ENCODE measurements around the gene KLHL12. TPM values are rescaled to one million over a fixed set of nuclear protein-coding genes. Genes with fewer than 3 reads are reported as not detected.
"Not testable (repeated sequence)": the region's sequence is repeated elsewhere in the genome, so short reads cannot be mapped to it uniquely, and the experiment has no call there.

The KLHL12 gene
- total RNA-seq, 1 donor from 2014 or later, result 27.7 TPM

GRCh38 chr1:202941372-202941771, 14.3 kb upstream of the KLHL12 start:
- Mint-ChIP-seq H3K27me3 (ENCODE audit: low read depth) (no peaks in the 10 kb centered on the region), H3K4me1 (ENCODE audit: low read depth) (no peaks in the 10 kb centered on the region), H3K36me3 (ENCODE audit: low read depth) (peaks cover 56% of the 10 kb centered on the region), H3K9me3 (no peaks in the 10 kb centered on the region), H3K4me3 (ENCODE audit: low read depth) (no peak overlapping the region), H3K27ac (no peak overlapping the region)
- DNase-seq (ENCODE audit: low spot score), result no peak
- intact Hi-C loops (cut with micrococcal nuclease), result no loop called here

GRCh38 chr1:202940561-202940960, 13.5 kb upstream of the KLHL12 start:
- intact Hi-C loops (cut with micrococcal nuclease), result no loop called here

GRCh38 chr1:202938287-202938925, 11.4 kb upstream of the KLHL12 start:
- Mint-ChIP-seq H3K27me3 (ENCODE audit: low read depth) (peaks cover 13% of the 10 kb centered on the region), H3K4me3 (ENCODE audit: low read depth) (no peak overlapping the region), H3K4me1 (ENCODE audit: low read depth) (peaks cover 3% of the 10 kb centered on the region), H3K27ac (no peak overlapping the region), H3K9me3 (no peaks in the 10 kb centered on the region), H3K36me3 (ENCODE audit: low read depth) (peaks cover 30% of the 10 kb centered on the region)
- intact Hi-C loops (cut with micrococcal nuclease), result no loop called here
- DNase-seq (ENCODE audit: low spot score), result no peak

More at GRCh38 chr1:202940561-202940960, 13.5 kb upstream of the KLHL12 start:
- no peak for DNase-seq (ENCODE audit: low spot score)
- Mint-ChIP-seq H3K27ac (no peak overlapping the region), H3K9me3 (no peaks in the 10 kb centered on the region), H3K4me1 (ENCODE audit: low read depth) (no peaks in the 10 kb centered on the region), H3K4me3 (ENCODE audit: low read depth) (no peak overlapping the region), H3K27me3 (ENCODE audit: low read depth) (no peaks in the 10 kb centered on the region), H3K36me3 (ENCODE audit: low read depth) (peaks cover 51% of the 10 kb centered on the region)

GRCh38 chr1:202936409-202936808, 9.4 kb upstream of the KLHL12 start:
- H3K4me3 Mint-ChIP-seq (ENCODE audit: low read depth); H3K4me1 Mint-ChIP-seq (ENCODE audit: low read depth); H3K9me3 Mint-ChIP-seq; H3K27ac Mint-ChIP-seq; DNase-seq (ENCODE audit: low spot score); intact Hi-C loops (cut with micrococcal nuclease): not testable (repeated sequence)
- Mint-ChIP-seq H3K36me3 (ENCODE audit: low read depth) (peaks cover 15% of the 10 kb centered on the region), H3K27me3 (ENCODE audit: low read depth) (peaks cover 20% of the 10 kb centered on the region)

- no peak for DNase-seq (ENCODE audit: low spot score)
Observed at GRCh38 chr1:202935844-202936243, 8.8 kb upstream of the KLHL12 start.

GRCh38 chr1:202934755-202935154, 7.7 kb upstream of the KLHL12 start:
- peaks cover 3% of the 10 kb centered on the region for H3K4me1 Mint-ChIP-seq (ENCODE audit: low read depth)
- H3K36me3 Mint-ChIP-seq (ENCODE audit: low read depth), result peaks cover 5% of the 10 kb centered on the region
- H3K9me3 Mint-ChIP-seq, result no peaks in the 10 kb centered on the region
- intact Hi-C loops (cut with micrococcal nuclease), result no loop called here
- H3K27me3 Mint-ChIP-seq (ENCODE audit: low read depth), result peaks cover 23% of the 10 kb centered on the region
- no peak overlapping the region for H3K4me3 Mint-ChIP-seq (ENCODE audit: low read depth)
- H3K27ac Mint-ChIP-seq, result no peak overlapping the region
- DNase-seq (ENCODE audit: low spot score), result no peak

More at GRCh38 chr1:202935844-202936243, 8.8 kb upstream of the KLHL12 start:
- H3K9me3 Mint-ChIP-seq, result no peaks in the 10 kb centered on the region
- intact Hi-C loops (cut with micrococcal nuclease), result no loop called here
- no peak overlapping the region for H3K27ac Mint-ChIP-seq
- no peak overlapping the region for H3K4me3 Mint-ChIP-seq (ENCODE audit: low read depth)
- H3K36me3 Mint-ChIP-seq (ENCODE audit: low read depth), result peaks cover 9% of the 10 kb centered on the region
- H3K4me1 Mint-ChIP-seq (ENCODE audit: low read depth), result peaks cover 3% of the 10 kb centered on the region
- H3K27me3 Mint-ChIP-seq (ENCODE audit: low read depth), result peaks cover 20% of the 10 kb centered on the region

- H3K4me3 Mint-ChIP-seq (ENCODE audit: low read depth), result no peak overlapping the region
Observed at GRCh38 chr1:202932476-202932875, 5.4 kb upstream of the KLHL12 start.

GRCh38 chr1:202923533-202923932, 3.5 kb downstream of the KLHL12 start:
- H3K27ac Mint-ChIP-seq, result no peak overlapping the region
- intact Hi-C loops (cut with micrococcal nuclease), result no loop called here
- DNase-seq (ENCODE audit: low spot score), result no peak

More at GRCh38 chr1:202932476-202932875, 5.4 kb upstream of the KLHL12 start:
- peaks cover 6% of the 10 kb centered on the region for H3K4me1 Mint-ChIP-seq (ENCODE audit: low read depth)
- H3K27me3 Mint-ChIP-seq (ENCODE audit: low read depth), result peaks cover 23% of the 10 kb centered on the region
- no peaks in the 10 kb centered on the region for H3K36me3 Mint-ChIP-seq (ENCODE audit: low read depth)
- intact Hi-C loops (cut with micrococcal nuclease), result no loop called here
- H3K9me3 Mint-ChIP-seq, result no peaks in the 10 kb centered on the region
- no peak overlapping the region for H3K27ac Mint-ChIP-seq
- DNase-seq (ENCODE audit: low spot score), result no peak

GRCh38 chr1:202919615-202920014, 7.4 kb downstream of the KLHL12 start:
- no peak for DNase-seq (ENCODE audit: low spot score)
- H3K27ac Mint-ChIP-seq, result no peak overlapping the region
- H3K4me3 Mint-ChIP-seq (ENCODE audit: low read depth), result no peak overlapping the region
- peaks cover 11% of the 10 kb centered on the region for H3K4me1 Mint-ChIP-seq (ENCODE audit: low read depth)
- no peaks in the 10 kb centered on the region for H3K27me3 Mint-ChIP-seq (ENCODE audit: low read depth)
- no peaks in the 10 kb centered on the region for H3K9me3 Mint-ChIP-seq
- intact Hi-C loops (cut with micrococcal nuclease), result no loop called here
- H3K36me3 Mint-ChIP-seq (ENCODE audit: low read depth), result peaks cover 53% of the 10 kb centered on the region

More at GRCh38 chr1:202923533-202923932, 3.5 kb downstream of the KLHL12 start:
- H3K27me3 Mint-ChIP-seq (ENCODE audit: low read depth), result no peaks in the 10 kb centered on the region
- H3K36me3 Mint-ChIP-seq (ENCODE audit: low read depth), result peaks cover 28% of the 10 kb centered on the region
- no peak overlapping the region for H3K4me3 Mint-ChIP-seq (ENCODE audit: low read depth)
- peaks cover 24% of the 10 kb centered on the region for H3K4me1 Mint-ChIP-seq (ENCODE audit: low read depth)
- no peaks in the 10 kb centered on the region for H3K9me3 Mint-ChIP-seq

GRCh38 chr1:202915146-202915545, 11.9 kb downstream of the KLHL12 start:
- peaks cover 75% of the 10 kb centered on the region for H3K36me3 Mint-ChIP-seq (ENCODE audit: low read depth)
- no peaks in the 10 kb centered on the region for H3K9me3 Mint-ChIP-seq
- no peaks in the 10 kb centered on the region for H3K27me3 Mint-ChIP-seq (ENCODE audit: low read depth)
- intact Hi-C loops (cut with micrococcal nuclease), result no loop called here
- H3K4me1 Mint-ChIP-seq (ENCODE audit: low read depth), result peaks cover 8% of the 10 kb centered on the region
- H3K4me3 Mint-ChIP-seq (ENCODE audit: low read depth), result no peak overlapping the region
- no peak overlapping the region for H3K27ac Mint-ChIP-seq
- DNase-seq (ENCODE audit: low spot score), result no peak

GRCh38 chr1:202912476-202912875, 14.6 kb downstream of the KLHL12 start:
- H3K9me3 Mint-ChIP-seq; H3K4me1 Mint-ChIP-seq (ENCODE audit: low read depth); H3K27ac Mint-ChIP-seq; intact Hi-C loops (cut with micrococcal nuclease); DNase-seq (ENCODE audit: low spot score); H3K27me3 Mint-ChIP-seq (ENCODE audit: low read depth); H3K4me3 Mint-ChIP-seq (ENCODE audit: low read depth): not testable (repeated sequence)
- H3K36me3 Mint-ChIP-seq (ENCODE audit: low read depth), result peaks cover 68% of the 10 kb centered on the region

GRCh38 chr1:202909494-202909893, 17.5 kb downstream of the KLHL12 start:
- no peaks in the 10 kb centered on the region for H3K27me3 Mint-ChIP-seq (ENCODE audit: low read depth)
- H3K4me1 Mint-ChIP-seq (ENCODE audit: low read depth), result peaks cover 9% of the 10 kb centered on the region
- no peak overlapping the region for H3K27ac Mint-ChIP-seq
- H3K36me3 Mint-ChIP-seq (ENCODE audit: low read depth), result peaks cover 61% of the 10 kb centered on the region
- no peaks in the 10 kb centered on the region for H3K9me3 Mint-ChIP-seq
- no peak overlapping the region for H3K4me3 Mint-ChIP-seq (ENCODE audit: low read depth)
- no peak for DNase-seq (ENCODE audit: low spot score)
- intact Hi-C loops (cut with micrococcal nuclease), result no loop called here

- no peaks in the 10 kb centered on the region for H3K27me3 Mint-ChIP-seq (ENCODE audit: low read depth)
Observed at GRCh38 chr1:202908998-202909397, 18.0 kb downstream of the KLHL12 start.

More at GRCh38 chr1:202908998-202909397, 18.0 kb downstream of the KLHL12 start:
- no peak for DNase-seq (ENCODE audit: low spot score)
- Mint-ChIP-seq H3K36me3 (ENCODE audit: low read depth) (peaks cover 61% of the 10 kb centered on the region), H3K27ac (no peak overlapping the region), H3K9me3 (no peaks in the 10 kb centered on the region), H3K4me3 (ENCODE audit: low read depth) (no peak overlapping the region), H3K4me1 (ENCODE audit: low read depth) (peaks cover 11% of the 10 kb centered on the region)
- intact Hi-C loops (cut with micrococcal nuclease), result no loop called here
